Measurements from ENCODE around the gene NEMP1.
"Not testable (repeated sequence)": the region's sequence is repeated elsewhere in the genome, so short reads cannot be mapped to it uniquely, and the experiment has no call there.

The NEMP1 gene

GRCh38 chr12:57078519-57079404 is at the start of gene NEMP1:
TSS of gene NEMP1 (minus strand) at chr12:57078791. CDS start at chr12:57078745, 46 bp downstream.
- in situ Hi-C loops (cut with MboI; ENCODE audit: low sequenced_read_pairs), result no loop called here

GRCh38 chr12:57127726-57128518 is 49.3 kb upstream of the NEMP1 start, which contains the start of gene LRP1:
TSS of gene LRP1 (plus strand) at chr12:57128483. CDS start at chr12:57128965, 482 bp downstream.
- in situ Hi-C loops (cut with MboI; ENCODE audit: low sequenced_read_pairs), result no loop called here

- in situ Hi-C loops (cut with MboI; ENCODE audit: low sequenced_read_pairs), result no loop called here
Measured at GRCh38 chr12:57127101-57127725, 48.6 kb upstream of the NEMP1 start.

GRCh38 chr12:57126561-57126960 is 48.0 kb upstream of the NEMP1 start:
- in situ Hi-C loops (cut with MboI; ENCODE audit: low sequenced_read_pairs), result no loop called here

- in situ Hi-C loops (cut with MboI; ENCODE audit: low sequenced_read_pairs), result no loop called here
Measured at GRCh38 chr12:57126061-57126460, 47.5 kb upstream of the NEMP1 start.

GRCh38 chr12:57124261-57124877 is 45.8 kb upstream of the NEMP1 start:
- in situ Hi-C loops (cut with MboI; ENCODE audit: low sequenced_read_pairs), result no loop called here

GRCh38 chr12:57123813-57124212 is 45.2 kb upstream of the NEMP1 start:
- in situ Hi-C loops (cut with MboI; ENCODE audit: low sequenced_read_pairs), result no loop called here

- in situ Hi-C loops (cut with MboI; ENCODE audit: low sequenced_read_pairs), result not testable (repeated sequence)
Measured at GRCh38 chr12:57120718-57121117, 42.1 kb upstream of the NEMP1 start.

GRCh38 chr12:57119294-57120085 is 40.9 kb upstream of the NEMP1 start:
- in situ Hi-C loops (cut with MboI; ENCODE audit: low sequenced_read_pairs), result no loop called here

- in situ Hi-C loops (cut with MboI; ENCODE audit: low sequenced_read_pairs), result no loop called here
Measured at GRCh38 chr12:57118711-57119271, 40.2 kb upstream of the NEMP1 start.

- in situ Hi-C loops (cut with MboI; ENCODE audit: low sequenced_read_pairs), result no loop called here
Measured at GRCh38 chr12:57116580-57117281, 38.1 kb upstream of the NEMP1 start.

- in situ Hi-C loops (cut with MboI; ENCODE audit: low sequenced_read_pairs), result no loop called here
Measured at GRCh38 chr12:57112492-57113294, 34.1 kb upstream of the NEMP1 start.

GRCh38 chr12:57111031-57111734 is 32.6 kb upstream of the NEMP1 start, which contains the start of gene STAT6:
TSS of gene STAT6 (minus strand) at chr12:57111362. CDS start at chr12:57108278, 3,084 bp downstream.
- in situ Hi-C loops (cut with MboI; ENCODE audit: low sequenced_read_pairs), result no loop called here

GRCh38 chr12:57110104-57111030 is 31.8 kb upstream of the NEMP1 start:
- in situ Hi-C loops (cut with MboI; ENCODE audit: low sequenced_read_pairs), result no loop called here

GRCh38 chr12:57109207-57110103 is 30.9 kb upstream of the NEMP1 start:
- in situ Hi-C loops (cut with MboI; ENCODE audit: low sequenced_read_pairs), result no loop called here

Measured in hTERT RPE-1 (cell line).